Uterus (tissue), 4 donors: Measurements from ENCODE around the gene ADM5. TPM values are rescaled to one million over a fixed set of nuclear protein-coding genes. Genes with fewer than 3 reads are reported as not detected.

Experiments used
- DNase-seq, 2 donors: peaks; one replicate each; pipeline ENCODE4 v3.0.0-alpha.2; 2019 to 2020
- H3K27ac ChIP-seq, 2 donors: fragments of 200-600 bp; sonication (generic); 1 replicate in 1 of 2; 2 replicates in 1 of 2; pipeline ENCODE4 v1.5.1; 2016 to 2018
- H3K27me3 ChIP-seq, 2 donors: fragments of 200-600 bp; sonication (generic); one replicate each; pipeline ENCODE4 v1.5.1; 2018 to 2019; ENCODE audit warnings: control low read depth in 1 of 2
- H3K36me3 ChIP-seq, 2 donors: fragments of 200-600 bp; sonication (generic); one replicate each; pipeline ENCODE4 v1.5.1; 2019; ENCODE audit warnings: control low read depth in 1 of 2
- H3K4me1 ChIP-seq, 2 donors: fragments of 200-600 bp; sonication (generic); one replicate each; pipeline ENCODE4 v1.5.1; 2018 to 2019; ENCODE audit warnings: control low read depth in 1 of 2
- H3K4me3 ChIP-seq, 2 donors: fragments of 200-600 bp; sonication (generic); 1 replicate in 1 of 2; 2 replicates in 1 of 2; pipeline ENCODE4 v1.5.1; 2018 to 2019; ENCODE audit warnings: mild to moderate bottlenecking in 1 of 2
- H3K9me3 ChIP-seq, 2 donors: fragments of 200-600 bp; sonication (generic); one replicate each; pipeline ENCODE4 v1.5.1; 2019; ENCODE audit warnings: control low read depth in 1 of 2
- POLR2A ChIP-seq, 2 donors: fragments of 450-650 bp; IDR thresholded peaks; one replicate each; pipeline ENCODE4 v1.6.1; 2016; ENCODE audit warnings: antibody characterized with exemption in 2 of 2, mild to moderate bottlenecking in 1 of 2, moderate library complexity in 1 of 2
- intact Hi-C: fragments of 100-400 bp; cut with DNase I; formaldehyde crosslinking; loops from one replicate; pipeline ENCODE4 v1.15.1; 2023; ENCODE audit warnings: low total_unique reads
- total RNA-seq, 4 donors: library from RNA; depleted of rRNA in 3 of 4; stranded (reverse); fragments of >200 nt in 3 of 4; gene quantifications; one replicate each; pipeline versions ENCODE4 v1.1.0 to v1.2.4, GENCODE V29; 2014 to 2023
- TF ChIP-seq, protein P1 (sequence below), 4 experiments: fragments of 200-600 bp in 2 of 4; fragments of 450-650 bp in 2 of 4; sonication (generic) in 2 of 4; IDR thresholded peaks; one replicate each; pipeline ENCODE4 v1.5.1; 2016 to 2019; ENCODE audit warnings: antibody characterized with exemption in 4 of 4, mild to moderate bottlenecking in 2 of 4, moderate library complexity in 1 of 4
- donor health status: DM: yes; HTN: yes; CAD: no.

The ADM5 gene
- total RNA-seq, 4 donors from 2014 or later, result 1.3 to 6.0 (median 1.5) TPM; not detected in 1

DNA sequence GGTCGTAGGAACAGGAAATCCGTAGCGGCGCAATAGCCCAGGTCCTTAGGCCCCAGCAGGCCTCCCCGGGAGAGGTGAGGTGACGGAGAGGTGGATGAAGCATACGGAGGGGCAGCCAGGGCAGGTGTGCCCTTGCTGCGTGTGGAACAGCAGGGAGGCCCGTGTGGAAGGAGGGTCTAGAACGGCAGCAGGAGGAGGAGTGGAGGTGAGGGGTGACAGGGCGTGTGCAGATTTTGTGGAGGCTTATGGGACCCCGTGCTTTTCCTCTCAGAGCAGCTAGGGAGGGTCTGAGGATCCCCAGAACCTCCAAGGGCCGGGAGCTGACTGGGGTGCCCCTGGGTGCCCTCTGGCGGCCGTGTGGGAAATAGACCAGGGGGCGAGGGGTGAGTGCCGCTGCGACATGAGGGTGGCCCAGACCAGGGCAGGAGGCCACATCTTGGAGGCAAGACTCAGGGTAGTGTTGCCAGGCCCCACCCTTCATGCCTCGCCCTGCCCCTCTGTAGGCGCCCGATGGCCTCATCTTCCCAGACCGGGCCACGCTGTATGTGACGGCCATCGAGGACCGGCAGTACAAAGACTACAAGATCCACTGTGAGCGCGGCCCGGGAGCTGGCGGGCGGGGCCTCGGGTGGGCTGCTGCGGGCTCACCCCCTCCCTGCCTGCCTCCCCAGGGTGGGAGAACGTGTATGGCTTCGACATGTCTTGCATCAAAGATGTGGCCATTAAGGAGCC, 5.0 kb upstream of the ADM5 start:
- peaks cover 0 to 4% of the 10 kb centered on the region in 2 donors for H3K4me1 ChIP-seq
- H3K9me3 ChIP-seq, result no peaks in the 10 kb centered on the region
- H3K27ac ChIP-seq, result no peak overlapping the region
- intact Hi-C loops, result no loop called here
- no peak for DNase-seq
- no peaks in the 10 kb centered on the region for H3K36me3 ChIP-seq
- no peak for TF ChIP-seq POLR2A (IDR thresholded peaks at IDR 0.05)
- TF ChIP-seq, protein P1, sequence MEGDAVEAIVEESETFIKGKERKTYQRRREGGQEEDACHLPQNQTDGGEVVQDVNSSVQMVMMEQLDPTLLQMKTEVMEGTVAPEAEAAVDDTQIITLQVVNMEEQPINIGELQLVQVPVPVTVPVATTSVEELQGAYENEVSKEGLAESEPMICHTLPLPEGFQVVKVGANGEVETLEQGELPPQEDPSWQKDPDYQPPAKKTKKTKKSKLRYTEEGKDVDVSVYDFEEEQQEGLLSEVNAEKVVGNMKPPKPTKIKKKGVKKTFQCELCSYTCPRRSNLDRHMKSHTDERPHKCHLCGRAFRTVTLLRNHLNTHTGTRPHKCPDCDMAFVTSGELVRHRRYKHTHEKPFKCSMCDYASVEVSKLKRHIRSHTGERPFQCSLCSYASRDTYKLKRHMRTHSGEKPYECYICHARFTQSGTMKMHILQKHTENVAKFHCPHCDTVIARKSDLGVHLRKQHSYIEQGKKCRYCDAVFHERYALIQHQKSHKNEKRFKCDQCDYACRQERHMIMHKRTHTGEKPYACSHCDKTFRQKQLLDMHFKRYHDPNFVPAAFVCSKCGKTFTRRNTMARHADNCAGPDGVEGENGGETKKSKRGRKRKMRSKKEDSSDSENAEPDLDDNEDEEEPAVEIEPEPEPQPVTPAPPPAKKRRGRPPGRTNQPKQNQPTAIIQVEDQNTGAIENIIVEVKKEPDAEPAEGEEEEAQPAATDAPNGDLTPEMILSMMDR (IDR thresholded peaks at IDR 0.05), result no peak
- no peak overlapping the region for H3K4me3 ChIP-seq
- H3K27me3 ChIP-seq, result no peaks in the 10 kb centered on the region

GRCh38 chr19:49684983-49685553, 4.3 kb upstream of the ADM5 start:
- no peak for TF ChIP-seq POLR2A (IDR thresholded peaks at IDR 0.05)
- TF ChIP-seq, protein P1 (IDR thresholded peaks at IDR 0.05), result no peak
- DNase-seq, result no peak
- Histone ChIP-seq H3K27ac (no peak overlapping the region), H3K36me3 (no peaks in the 10 kb centered on the region), H3K9me3 (no peaks in the 10 kb centered on the region), H3K4me3 (no peak overlapping the region), H3K4me1 (peaks cover 0 to 7% of the 10 kb centered on the region in 2 donors), H3K27me3 (no peaks in the 10 kb centered on the region)
- intact Hi-C loops, result no loop called here

DNA sequence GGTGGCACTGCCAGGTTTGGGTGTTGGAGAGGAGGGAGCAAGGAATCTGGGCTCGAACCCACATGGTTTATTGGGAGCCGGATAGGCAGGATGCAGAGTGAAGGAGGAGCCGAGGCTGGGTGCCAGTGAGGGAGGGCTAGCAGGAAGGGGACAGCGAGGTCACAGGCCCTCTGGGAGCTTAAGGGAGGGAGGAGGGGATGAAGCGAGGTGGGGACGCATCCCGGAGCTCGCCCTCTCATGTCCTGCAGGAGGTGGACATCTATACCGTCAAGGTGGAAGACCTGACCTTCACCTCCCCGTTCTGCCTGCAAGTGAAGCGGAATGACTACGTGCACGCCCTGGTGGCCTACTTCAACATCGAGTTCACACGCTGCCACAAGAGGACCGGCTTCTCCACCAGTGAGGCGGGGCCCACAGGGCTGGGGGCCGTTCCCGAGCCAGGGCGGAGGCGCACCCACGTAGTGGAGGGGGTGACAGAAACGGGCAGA, 3.5 kb upstream of the ADM5 start:
- intact Hi-C loops, result no loop called here
- Histone ChIP-seq H3K27me3 (no peaks in the 10 kb centered on the region), H3K4me3 (no peak overlapping the region), H3K36me3 (no peaks in the 10 kb centered on the region), H3K4me1 (peaks cover 0 to 7% of the 10 kb centered on the region in 2 donors), H3K9me3 (no peaks in the 10 kb centered on the region), H3K27ac (peak overlapping the region in 1 of 2 donors; percentile 8)
- DNase-seq, result no peak
- TF ChIP-seq POLR2A (IDR thresholded peaks at IDR 0.05), result no peak
- TF ChIP-seq, protein P1 (IDR thresholded peaks at IDR 0.05), result no peak

DNA sequence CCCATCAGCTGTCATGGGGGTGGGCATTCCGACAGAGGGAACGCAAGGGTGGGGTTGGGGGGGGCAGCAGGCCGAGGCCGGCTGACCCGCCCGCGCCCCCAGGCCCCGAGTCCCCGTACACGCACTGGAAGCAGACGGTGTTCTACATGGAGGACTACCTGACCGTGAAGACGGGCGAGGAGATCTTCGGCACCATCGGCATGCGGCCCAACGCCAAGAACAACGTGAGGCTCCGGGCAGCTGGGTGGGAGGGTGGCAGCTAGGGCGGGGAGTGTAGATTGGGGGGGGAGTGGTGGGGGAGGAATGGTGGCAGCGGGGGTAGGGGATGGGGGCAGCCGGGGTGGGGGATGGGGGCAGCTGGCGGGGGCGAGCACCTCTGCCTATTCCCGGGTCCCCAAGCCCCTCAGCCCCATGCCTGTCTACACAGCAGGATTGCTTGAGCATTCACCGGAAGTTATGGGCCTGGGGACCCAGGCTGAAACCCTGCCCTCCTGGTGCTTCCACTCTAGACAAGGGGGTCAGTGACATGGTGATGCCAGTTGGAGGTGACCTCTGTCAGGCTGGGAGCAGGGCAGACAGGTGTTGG, 2.8 kb upstream of the ADM5 start:
- Histone ChIP-seq H3K9me3 (no peaks in the 10 kb centered on the region), H3K4me1 (peaks cover 0 to 7% of the 10 kb centered on the region in 2 donors), H3K4me3 (no peak overlapping the region), H3K36me3 (no peaks in the 10 kb centered on the region), H3K27ac (peak overlapping the region in 1 of 2 donors; percentile 8), H3K27me3 (no peaks in the 10 kb centered on the region)
- no peak for DNase-seq
- TF ChIP-seq POLR2A (IDR thresholded peaks at IDR 0.05), result no peak
- TF ChIP-seq, protein P1 (IDR thresholded peaks at IDR 0.05), result no peak
- intact Hi-C loops, result no loop called here

- H3K27ac ChIP-seq, result peak overlapping the region in 1 of 2 donors; percentile 71
- intact Hi-C loops, result no loop called here
Measured at GRCh38 chr19:49687150-49687549, 2.2 kb upstream of the ADM5 start.

More at GRCh38 chr19:49687150-49687549, 2.2 kb upstream of the ADM5 start:
- TF ChIP-seq POLR2A (IDR thresholded peaks at IDR 0.05), result no peak
- TF ChIP-seq, protein P1 (IDR thresholded peaks at IDR 0.05), result no peak
- Histone ChIP-seq H3K9me3 (no peaks in the 10 kb centered on the region), H3K27me3 (no peaks in the 10 kb centered on the region), H3K4me3 (no peak overlapping the region), H3K4me1 (peaks cover 0 to 7% of the 10 kb centered on the region in 2 donors), H3K36me3 (no peaks in the 10 kb centered on the region)
- DNase-seq, result no peak
